Left cardiac atrium (tissue), 4 donors: Measurements from ENCODE around the gene GLA. TPM values are rescaled to one million over a fixed set of nuclear protein-coding genes. Genes with fewer than 3 reads are reported as not detected.

Experiments
- ATAC-seq, 2 donors: fragments of 200-7000 bp; cut with Tn5 transposase; one replicate each; pipeline ENCODE4 v1.9.1; 2020; ENCODE audit warnings: mild to moderate bottlenecking in 2 of 2, moderate library complexity in 2 of 2
- DNase-seq: peaks from one replicate; pipeline ENCODE4 v3.0.0-alpha.2; 2020
- intact Hi-C, 2 donors: fragments of 100-400 bp; cut with DNase I; formaldehyde crosslinking; loops; one replicate each; pipeline versions ENCODE4 v1.14.1 to v1.15.1; 2022 to 2023
- total RNA-seq, 2 donors: library from RNA; stranded (reverse); fragmentation: NEBNext Ultra II Directional; extraction: Animal tissue kit (Norgen Biotek cat#: 25700); gene quantifications; one replicate each; pipeline ENCODE4 v1.2.1, GENCODE V29; 2021
- donor health status: DM: no; HTN: yes; CAD: no.
- donor health status: DM: no; HTN: yes; CAD: no; lungs with severe emphysema.
- donor health status: DM: yes; HTN: yes; CAD: no.
- donor health status: Dilated cardiomyopathy.

GLA gene
- total RNA-seq, 2 donors from 2014 or later: 17.8 to 23.8 TPM

DNA sequence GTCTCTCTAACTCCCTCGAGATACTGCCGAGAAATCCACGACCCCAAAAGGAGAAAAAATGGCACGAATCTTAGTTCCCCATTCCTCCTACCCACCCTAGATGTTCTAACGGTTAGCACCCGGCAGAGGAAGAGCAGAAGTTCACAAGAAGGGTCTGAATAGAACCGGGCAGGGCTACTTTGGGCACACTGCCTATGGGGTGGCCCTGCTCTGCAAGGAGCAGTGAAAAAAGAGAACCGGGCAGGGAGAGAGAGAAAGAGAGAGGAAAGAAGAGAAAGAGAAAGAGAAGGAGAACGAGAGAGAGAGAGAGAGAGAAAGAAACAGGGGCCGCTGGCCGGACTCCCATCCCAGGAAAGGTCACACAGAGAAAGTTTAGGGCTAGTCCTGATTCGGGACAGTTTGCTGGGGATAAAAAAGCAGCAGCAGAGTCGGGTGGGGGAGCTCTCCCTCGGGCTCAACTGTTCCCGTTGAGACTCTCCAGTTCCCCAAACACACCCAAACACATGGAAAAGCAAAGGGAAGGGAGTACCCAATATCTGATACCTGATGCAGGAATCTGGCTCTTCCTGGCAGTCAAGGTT is 468 bp downstream of the GLA start:
- ATAC-seq: peak in 1 of 2 donors; percentile 3
- DNase-seq: no peak
- intact Hi-C loops: no loop called here

DNA sequence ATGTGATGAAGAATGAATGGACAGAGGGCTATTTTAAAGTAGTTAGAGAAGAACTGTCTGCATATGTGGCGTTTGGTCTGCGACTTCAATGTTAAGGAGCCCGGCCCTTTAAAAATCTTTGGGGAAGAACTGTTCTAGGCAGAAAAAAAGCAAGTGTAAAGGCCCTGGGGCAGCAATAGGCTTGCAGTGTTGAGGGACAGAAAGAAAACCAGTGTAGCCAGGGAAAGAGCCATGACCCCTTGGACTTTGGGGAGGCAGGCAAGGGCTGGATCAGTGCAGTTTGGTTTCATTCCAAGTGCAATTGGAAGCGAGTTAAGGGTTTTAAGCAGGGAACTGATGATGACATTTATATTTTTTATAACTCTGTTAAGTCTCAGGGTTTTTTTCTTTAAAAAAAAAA is 7.9 kb downstream of the GLA start:
- DNase-seq (no peak), ATAC-seq (no peak)
- intact Hi-C loops: no loop called here

DNA sequence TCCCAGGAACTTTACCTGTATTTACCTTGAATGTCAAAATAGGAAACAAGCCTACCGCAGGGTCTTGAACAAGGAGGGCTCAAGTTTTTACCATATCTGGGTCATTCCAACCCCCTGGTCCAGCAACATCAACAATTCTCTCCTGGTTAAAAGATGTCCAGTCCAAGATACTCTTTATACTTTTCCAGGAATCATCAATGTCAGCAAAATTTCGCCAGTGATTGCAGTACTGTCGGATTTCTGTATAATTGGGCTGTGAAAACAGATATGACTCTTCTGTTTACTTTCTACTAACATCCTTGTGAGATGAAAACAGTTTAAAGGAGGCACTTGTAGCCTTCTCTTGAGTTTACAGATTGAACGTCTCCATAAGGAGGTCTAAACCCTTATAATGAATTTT is 9.0 kb downstream of the GLA start:
- intact Hi-C loops: no loop called here
- ATAC-seq (no peak), DNase-seq (no peak)

DNA sequence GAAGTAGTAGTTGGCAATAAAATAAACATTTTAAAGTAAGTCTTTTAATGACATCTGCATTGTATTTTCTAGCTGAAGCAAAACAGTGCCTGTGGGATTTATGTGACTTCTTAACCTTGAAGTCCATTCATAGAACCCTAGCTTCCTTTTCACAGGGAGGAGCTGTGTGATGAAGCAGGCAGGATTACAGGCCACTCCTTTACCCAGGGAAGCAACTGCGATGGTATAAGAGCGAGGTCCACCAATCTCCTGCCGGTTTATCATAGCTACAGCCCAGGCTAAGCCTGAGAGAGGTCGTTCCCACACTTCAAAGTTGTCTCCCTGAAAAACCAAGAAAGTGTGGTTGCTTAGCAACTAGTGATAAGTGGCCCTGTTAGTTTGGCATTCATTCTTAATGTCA is 9.9 kb downstream of the GLA start:
- no peak for ATAC-seq
- intact Hi-C loops: no loop called here
- DNase-seq: no peak

DNA sequence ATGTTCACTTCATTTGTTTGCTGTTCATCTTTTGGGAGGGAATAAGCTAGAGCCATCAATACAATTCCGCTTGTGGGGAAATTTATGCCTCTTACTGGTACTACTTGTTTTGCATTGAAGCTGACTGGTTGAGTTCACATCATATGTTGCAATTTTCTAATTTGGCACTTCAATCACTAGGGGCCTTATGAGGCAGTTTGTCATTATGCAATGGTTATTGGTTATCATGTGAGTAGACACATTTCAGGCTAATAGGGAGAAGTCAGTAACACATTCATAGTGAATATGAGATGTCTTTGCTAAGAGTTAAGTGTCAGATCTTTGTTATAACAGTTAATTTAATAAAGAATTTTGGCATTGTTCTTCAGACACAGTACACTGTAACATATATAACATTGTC is 11.9 kb downstream of the GLA start:
- ATAC-seq: no peak

DNA sequence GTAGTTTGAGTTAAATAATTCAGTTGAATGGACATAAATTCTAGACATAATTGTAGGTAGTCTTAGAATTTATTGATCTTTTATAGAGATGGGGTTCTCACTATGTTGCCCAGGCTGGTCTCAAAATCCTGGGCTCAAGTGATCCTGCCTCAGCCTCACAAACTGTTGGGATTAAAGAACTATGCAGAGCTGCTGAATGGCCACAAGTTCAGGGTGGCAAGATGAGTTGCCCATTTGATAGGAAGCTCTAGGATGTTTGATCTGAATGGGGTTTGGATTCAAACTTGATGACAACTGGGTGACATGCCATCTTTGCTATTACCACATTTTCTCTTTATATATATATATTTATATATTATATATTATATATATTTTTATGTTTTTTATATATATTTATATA is 13.4 kb downstream of the GLA start:
- DNase-seq: no peak
- intact Hi-C loops: no loop called here
- ATAC-seq: no peak

More for the DNA sequence above, 11.9 kb downstream of the GLA start:
- intact Hi-C loops: no loop called here
- no peak for DNase-seq

DNA sequence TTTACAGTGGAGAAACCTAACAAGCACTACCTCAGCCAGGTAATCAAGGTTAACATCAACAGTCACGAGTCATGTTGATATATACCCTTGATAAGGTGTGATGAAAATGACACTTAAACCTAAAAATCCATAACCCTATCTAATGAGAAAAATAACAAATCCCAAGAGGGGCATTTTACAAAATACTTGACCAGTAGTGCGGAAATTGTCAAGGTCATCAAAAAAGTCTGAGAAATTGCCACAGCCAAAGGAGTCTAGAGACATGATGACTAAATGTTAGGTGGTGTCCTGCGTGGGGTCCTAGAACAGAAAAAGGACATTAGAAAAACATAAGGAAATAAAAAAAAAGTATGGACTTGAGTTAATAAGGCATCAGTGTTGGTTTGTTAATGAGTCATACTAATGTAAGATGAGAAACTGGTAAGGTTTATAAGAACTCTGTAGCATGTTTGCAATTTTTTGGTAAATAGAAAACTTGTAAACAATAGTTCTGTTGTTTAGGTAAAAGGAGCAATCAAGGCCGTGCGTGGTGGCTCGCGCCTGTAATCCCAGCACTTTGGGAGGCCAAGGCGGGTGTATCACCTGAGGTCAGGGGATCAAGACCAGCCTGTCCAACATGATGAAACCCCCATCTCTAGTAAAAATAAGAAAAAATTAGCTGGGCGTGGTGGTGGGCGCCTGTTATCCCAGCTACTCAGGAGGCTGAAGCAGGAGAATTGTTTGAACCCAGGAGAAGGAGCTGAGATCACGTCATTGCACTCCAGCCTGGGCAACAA is 14.0 kb downstream of the GLA start:
- intact Hi-C loops: no loop called here

DNA sequence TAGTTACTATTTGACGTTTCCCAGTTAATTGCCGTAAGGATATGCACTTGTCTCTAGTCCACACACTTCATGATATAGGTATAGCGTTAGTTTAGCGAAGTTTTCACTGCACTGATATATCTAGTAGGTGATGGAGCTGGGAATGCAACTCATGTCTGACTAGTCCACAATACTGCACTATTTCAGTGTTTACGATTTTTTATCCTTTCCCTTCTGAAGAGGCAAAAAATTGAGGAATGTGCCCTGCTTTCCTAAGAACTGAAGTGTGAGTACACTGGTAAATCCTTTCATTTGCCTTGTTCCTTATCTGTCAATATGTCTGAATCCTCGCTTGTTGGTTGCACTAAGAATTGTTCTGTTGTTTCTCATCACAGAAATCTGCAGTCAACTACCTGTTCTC is 15.9 kb downstream of the GLA start:
- intact Hi-C loops: no loop called here
- no peak for ATAC-seq
- no peak for DNase-seq

More for the DNA sequence above, 14.0 kb downstream of the GLA start:
- DNase-seq: no peak
- no peak for ATAC-seq

DNA sequence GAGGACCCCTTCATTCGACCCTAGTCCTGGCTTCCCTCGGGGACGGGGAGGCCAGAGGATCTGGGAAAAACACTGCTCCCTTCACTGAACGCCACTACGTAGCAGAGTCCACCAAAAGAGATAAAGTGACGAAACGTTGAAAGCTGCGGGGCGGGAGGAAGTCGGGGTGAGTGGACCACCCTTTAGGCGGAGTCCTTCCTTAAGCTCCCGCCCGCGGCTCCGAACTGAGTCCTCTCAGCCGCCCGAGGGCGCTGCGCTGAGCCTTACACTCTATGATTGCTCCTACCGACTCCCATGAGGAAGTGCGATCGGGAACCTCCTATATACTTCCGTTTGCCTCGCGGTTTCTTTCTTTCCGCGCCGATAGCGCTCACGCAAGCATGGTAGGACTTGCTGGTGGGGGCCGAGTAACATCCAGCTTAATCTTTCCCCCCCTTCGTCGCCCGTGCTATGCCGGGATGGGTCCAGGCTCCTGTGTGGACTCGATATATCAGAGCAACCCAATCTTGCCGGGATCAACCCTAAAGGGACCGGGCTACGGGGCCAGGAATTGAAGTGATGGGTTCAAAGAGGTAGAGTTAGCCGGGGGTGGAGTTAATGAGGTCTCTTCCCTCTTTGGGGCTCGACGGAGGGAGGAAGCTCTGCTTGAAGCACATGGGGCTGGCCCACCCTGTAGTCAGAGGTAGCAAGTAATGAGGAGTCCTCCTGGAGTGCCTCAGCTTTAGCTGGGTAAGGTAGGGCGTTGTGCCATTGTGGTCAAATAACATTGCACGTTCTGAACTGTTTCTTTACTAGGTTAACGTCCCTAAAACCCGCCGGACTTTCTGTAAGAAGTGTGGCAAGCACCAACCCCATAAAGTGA is 16.8 kb downstream of the GLA start, which contains the start of gene RPL36A:
TSS of gene RPL36A (plus strand) at position 348 of the 862 bp plus-strand sequence. CDS start at position 381, 33 bp downstream.
- intact Hi-C loops: no loop called here
- ATAC-seq (peak; percentile 98 to 99), DNase-seq (peak; percentile 90)

DNA sequence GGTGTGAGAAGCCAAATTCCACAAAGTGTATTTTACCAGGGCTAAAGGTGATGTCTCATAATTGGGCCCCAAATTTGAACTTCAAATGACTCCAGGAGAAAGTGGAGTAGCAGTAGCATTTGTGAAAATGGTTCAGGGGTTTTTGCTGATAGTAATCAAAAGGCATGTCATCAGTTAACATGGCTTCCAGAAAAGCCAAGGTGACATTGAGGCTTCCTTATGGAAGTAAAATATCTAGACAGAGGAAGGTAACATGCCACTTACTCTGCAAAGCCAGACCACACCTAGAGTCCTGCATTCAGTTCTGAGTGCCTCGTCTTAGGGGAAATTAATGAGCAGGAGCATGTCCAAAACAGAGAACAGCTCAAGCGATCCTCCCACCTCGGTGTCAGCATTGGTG is 19.1 kb downstream of the GLA start:
- DNase-seq (no peak), ATAC-seq (no peak)
- intact Hi-C loops: no loop called here

DNA sequence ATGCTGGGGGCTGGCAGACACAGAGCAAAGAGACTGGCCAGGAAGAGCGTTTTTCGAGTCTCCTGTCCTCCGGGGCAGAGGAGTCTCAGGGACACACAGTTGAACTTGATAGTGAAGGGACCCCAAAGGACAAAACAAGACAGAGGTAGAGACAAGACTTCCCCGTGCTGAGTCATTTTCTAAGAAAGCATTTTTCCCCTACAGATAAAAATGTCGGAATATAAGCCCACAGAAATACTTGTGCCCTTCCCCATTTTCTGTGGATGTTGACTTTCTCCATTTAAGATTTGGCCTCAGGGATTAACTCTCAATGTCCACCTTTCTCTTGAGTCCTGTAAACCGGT is 21.2 kb downstream of the GLA start:
- intact Hi-C loops: no loop called here
- DNase-seq (no peak), ATAC-seq (no peak)

DNA sequence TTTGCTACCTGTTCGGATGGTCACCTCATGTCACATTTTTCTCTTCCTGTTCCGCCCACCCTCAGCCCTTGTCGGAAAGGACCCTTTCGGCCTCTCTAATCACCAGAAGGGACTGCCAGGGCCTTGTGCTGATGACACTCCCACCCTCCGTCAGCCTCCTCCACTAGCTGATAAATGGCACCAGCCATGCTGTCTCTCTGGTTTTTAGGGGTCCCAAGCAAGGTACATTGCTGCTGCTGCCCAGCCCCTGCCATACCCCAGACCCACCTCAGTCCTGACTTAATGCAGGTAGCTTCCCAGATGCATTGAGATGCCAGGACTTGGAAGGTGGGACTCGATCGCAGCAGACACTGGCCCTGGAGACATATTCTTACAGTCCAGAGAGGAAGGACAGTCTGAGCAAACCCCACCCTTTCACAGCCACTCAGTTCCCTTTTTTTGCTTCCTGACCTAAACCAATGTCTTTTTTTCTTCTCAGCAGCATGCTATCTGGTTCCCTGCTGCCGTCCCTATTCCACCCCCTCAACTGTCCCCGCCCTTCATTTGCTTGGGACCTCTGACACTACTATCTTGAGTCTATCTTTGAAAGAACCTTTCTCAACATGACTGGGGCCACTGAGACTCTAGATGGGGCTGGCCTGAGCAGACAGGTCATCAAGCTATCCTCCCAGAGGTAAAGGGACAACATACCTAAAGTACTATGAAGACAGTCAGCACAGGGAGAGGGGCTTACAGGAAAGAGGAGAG is 21.8 kb downstream of the GLA start, which contains the start of gene BTK:
TSS of gene BTK (minus strand) at position 397 of the 747 bp plus-strand sequence. CDS start 10,907 bp downstream, outside the sequence.
- DNase-seq: no peak
- intact Hi-C loops: no loop called here
- peak in 1 of 2 donors; percentile 11 for ATAC-seq

DNA sequence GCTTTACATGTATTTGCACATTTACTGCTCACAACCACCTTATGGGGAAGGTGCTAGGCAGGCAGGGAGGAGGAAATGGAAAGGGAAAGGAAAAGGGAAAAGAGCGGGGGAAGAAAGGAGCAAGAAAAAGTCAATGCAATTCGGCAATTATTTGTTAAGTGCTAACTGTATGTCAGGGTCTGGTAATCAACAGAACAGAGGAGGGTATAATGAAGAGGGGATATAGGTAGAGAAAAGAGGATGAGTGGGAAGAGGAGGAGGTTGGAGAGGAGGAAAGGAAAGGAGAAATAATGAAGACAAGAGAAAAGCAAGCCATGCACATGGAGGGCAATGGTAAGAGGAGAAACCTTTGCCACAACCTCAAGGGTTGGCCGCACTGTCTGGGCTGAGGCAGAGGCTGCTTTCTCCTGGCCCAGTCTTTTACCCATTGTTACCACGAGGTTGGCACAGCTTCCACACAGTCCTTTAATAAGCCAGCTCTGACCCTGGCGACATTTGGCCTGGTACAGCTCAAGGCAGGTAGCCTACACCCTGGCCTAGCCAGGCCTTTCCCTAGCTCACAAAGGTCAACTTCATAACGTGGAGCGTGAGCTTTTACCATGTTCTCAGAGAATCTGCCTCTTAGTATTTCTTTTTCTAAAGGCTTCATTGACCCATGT is 22.6 kb downstream of the GLA start:
- intact Hi-C loops: no loop called here
- DNase-seq (no peak), ATAC-seq (no peak)

DNA sequence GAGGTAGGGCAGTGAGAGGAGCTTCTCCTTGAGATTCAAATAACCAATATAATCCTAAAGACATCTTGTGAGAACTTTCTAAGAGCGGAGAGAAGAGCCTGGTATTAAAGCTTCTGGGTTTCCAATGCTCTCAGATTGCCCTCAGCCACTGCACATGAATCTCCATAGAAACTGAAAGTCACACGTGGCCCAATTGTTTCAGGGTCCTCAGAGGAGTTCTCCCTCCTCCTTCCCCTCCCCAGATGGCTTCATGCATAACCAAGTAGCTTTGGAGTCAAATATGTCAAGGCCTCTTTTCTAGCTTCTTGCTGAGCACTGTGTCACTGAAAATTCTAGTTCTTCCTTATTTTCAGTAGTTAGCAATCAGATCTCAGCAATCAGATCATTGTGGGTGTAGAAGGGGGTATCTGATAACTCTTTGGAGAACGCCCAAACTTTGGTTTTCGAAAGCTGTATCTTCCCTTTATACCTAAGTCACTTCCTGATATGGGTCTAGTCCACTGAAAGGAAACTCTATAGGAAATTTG is 24.0 kb downstream of the GLA start:
- intact Hi-C loops: no loop called here
- DNase-seq (no peak), ATAC-seq (no peak)

DNA sequence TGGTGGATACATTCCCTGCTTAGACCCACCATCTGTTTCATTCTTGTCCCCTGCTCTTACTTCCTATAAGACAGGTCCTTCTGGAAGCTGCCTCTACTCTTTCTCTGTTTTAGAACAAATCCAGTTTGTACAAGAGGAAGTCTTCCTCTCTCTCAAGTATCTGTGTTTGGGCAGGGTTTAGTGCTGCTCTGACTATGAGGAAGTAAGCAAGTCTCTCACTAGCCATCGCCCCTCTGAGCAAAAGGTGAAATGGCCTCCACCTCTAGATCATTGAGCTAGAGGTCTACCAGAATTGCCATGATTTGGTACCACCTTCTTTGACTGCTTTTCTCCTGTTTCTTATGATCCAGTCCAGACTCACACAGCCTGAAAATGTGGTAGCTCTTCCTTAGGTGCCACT is 30.2 kb downstream of the GLA start:
- intact Hi-C loops: no loop called here
- ATAC-seq: no peak
- no peak for DNase-seq

DNA sequence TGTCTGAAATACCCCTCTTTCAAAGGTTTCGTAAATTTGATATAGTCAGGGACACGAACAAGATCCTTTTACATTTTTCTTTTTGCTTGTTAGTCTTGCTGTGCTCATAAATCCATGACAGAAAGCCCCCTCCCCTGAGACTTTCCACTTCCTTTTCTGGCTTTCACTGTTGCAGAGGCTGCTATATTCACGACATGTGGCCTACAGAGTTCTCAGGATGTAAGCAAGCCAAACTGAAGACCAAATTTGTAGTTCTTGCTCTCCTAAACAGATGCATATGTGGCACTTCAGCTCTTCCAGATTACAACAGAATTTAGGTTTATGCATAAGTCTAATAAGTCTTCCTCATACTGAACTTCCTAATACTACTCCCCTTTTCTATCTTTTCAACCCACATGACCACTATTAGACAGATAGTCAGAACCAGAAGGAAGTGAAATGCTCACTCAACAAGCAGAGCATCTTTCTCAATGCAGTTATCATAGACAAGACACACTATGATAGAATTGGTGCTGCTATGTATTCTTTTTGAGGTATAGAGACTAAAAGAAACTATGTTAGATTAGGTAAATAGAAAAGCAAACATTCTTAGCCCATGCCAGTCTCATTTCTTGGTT is 36.7 kb downstream of the GLA start:
- ATAC-seq (no peak), DNase-seq (no peak)
- intact Hi-C loops: no loop called here

DNA sequence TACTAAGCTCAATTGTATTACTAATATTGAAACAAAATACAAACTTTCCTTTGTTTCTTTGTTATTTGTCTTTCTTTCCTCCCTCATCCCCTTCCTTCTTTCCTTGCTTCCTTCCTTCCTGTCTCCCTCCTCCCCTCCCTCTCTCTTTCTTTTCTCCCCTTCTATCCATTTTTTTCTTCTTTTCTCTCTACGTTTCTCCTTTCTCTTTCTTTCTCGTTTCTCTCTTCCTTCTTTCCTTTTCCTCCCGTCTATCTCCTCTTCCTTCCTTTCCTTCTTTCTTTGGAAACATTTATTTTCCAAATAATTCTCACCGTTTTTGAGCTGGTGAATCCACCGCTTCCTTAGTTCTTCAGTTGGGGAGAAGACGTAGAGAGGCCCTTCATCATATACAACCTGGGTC is 38.0 kb downstream of the GLA start:
- intact Hi-C loops: no loop called here
- no peak for ATAC-seq
- DNase-seq: no peak

DNA sequence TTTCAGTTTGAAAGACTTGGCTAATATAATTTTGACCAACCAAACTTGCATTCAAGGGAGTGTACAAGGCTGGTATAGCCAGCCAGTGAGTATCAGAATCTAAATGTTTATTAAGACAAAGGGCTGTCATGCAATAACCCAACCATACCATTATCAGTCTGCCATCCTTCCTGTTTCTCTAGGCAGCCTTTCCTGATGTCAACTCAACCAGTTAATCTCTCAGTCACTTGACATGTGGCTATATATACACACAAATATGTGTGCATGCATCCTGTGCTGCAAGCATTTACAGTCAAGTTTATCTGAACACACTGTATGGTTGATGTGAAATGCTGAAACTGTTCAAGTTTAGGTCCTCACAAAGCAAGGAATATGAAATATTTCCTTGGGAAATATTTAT is 38.9 kb downstream of the GLA start:
- DNase-seq (no peak), ATAC-seq (no peak)
- intact Hi-C loops: no loop called here
